Measurements from ENCODE around the gene PDLIM3. TPM values are rescaled to one million over a fixed set of nuclear protein-coding genes. Genes with fewer than 3 reads are reported as not detected.
"Not testable (repeated sequence)": the region's sequence is repeated elsewhere in the genome, so short reads cannot be mapped to it uniquely, and the experiment has no call there.

Gene PDLIM3
- total RNA-seq, 1 donor from 2014 or later = 36.2 TPM

GRCh38 chr4:185523862-185524261 lies 11.4 kb downstream of the PDLIM3 start:
- DNase-seq (ENCODE audit: extremely low read depth, low read depth, low spot score) = no peak

- no peak for DNase-seq (ENCODE audit: extremely low read depth, low read depth, low spot score)
Measured at GRCh38 chr4:185522451-185522850, 12.9 kb downstream of the PDLIM3 start.

- no peak for DNase-seq (ENCODE audit: extremely low read depth, low read depth, low spot score)
Measured at GRCh38 chr4:185520119-185520518, 15.2 kb downstream of the PDLIM3 start.

- no peak for DNase-seq (ENCODE audit: extremely low read depth, low read depth, low spot score)
Measured at GRCh38 chr4:185518494-185518893, 16.8 kb downstream of the PDLIM3 start.

DNA sequence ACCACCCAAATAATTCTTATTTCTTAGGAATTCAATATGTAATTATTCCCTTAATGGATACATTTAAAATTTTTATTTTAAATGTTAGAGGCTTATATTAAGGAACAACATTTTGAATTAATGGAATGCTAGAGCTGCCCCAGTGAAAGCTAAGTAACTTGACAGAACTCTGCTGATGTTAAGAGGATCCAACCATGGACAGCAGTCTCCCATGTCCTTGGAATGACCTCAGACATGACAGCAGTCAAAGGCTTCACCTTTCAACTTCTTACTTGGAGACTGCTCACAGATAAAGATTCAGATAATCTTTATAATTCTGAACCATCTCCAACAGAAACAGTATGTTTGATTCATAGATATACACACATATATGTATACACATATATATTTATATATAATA lies 17.2 kb downstream of the PDLIM3 start:
- no peak for DNase-seq (ENCODE audit: extremely low read depth, low read depth, low spot score)

DNA sequence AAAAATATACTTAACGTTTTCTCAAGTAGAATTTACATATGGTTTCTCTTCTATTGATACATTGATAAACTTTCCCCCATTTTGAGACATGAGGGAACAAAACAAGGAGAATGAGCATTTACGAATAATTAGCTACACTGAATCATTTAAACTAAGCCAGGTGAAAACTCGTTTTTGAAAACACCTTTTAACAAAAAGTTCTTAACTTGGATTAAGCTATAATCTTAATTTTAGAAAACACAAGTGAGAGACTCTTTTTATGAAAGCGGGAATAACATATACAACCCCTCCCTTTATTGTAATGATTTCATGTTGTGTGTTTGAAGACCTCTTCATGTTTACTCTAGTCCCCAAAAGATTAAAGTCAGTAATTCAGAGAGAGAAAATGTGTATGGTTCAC lies 20.1 kb downstream of the PDLIM3 start:
- DNase-seq (ENCODE audit: extremely low read depth, low read depth, low spot score) = no peak

GRCh38 chr4:185514182-185514697 lies 21.1 kb downstream of the PDLIM3 start:
- DNase-seq (ENCODE audit: extremely low read depth, low read depth, low spot score) = no peak

DNA sequence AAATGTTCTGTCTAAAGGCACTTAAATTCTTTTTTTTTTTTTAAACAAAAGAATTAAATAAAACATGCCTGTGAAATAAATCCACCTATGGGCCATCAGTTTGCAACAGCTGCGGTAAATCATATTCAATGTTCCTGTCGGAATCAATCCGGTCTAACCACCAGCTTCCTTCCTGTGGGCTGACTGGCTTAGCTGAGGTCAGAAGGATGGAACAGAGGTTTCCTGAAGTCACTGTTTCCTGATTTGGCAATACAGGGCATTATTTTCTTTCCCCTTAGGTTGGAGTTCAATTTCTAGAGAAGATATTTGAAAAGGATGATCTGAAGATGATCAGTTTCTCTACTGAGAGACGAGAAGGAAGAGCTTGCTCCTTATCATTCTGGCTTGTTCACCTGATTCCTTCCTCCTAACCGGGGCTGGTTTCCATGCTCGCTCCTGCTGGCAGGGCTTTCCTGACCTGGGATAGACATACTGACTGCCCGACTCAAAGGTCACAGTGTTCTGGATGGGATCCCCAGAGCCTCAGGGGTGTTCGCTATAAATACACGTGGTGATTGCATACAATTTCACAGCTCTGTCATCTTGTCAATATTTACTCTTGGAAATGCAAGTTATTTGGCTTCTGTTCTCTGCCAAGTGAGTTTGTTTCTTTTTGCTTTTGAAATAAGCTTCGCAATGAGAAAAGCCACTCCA lies 21.7 kb downstream of the PDLIM3 start:
- peak; percentile 93 for DNase-seq (ENCODE audit: extremely low read depth, low read depth, low spot score)

GRCh38 chr4:185512516-185512915 lies 22.8 kb downstream of the PDLIM3 start:
- DNase-seq (ENCODE audit: extremely low read depth, low read depth, low spot score) = no peak

DNA sequence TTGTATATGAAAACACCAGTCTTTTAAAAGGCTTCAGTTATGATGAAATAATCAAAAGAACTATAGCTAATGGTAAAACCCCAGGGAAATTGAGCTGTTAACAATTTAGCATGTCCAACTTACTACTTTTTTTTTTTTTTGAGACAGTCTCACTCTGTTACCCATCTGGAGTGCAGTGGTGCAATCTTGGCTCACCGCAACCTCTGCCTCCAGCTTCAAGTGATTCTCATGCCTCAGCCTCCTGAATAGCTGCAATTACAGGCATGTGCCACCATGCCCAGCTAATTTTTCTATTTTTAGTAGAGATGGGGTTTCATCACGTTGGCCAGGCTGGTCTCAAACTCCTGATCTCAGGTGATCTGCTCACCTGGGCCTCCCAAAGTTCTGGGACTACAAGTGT lies 24.1 kb downstream of the PDLIM3 start:
- DNase-seq (ENCODE audit: extremely low read depth, low read depth, low spot score) = not testable (repeated sequence)

DNA sequence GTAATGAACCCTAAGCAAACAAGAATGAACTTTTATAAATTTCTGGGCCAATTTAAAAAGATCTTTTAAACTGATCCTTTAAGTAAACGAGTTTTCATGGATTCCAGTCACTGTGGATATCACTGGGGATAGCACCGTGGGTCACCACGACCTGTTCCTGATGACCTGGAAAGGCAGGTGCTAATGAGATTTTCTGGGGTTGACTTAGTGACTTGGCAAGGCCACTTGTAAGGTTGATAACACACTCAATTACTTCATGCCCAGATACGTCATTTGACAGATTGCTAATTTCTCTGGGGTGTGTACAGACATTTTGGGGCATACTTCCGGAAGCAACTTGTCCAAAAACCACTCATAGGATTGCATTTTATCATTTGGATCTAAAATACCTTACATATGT lies 24.5 kb downstream of the PDLIM3 start:
- DNase-seq (ENCODE audit: extremely low read depth, low read depth, low spot score) = no peak

DNA sequence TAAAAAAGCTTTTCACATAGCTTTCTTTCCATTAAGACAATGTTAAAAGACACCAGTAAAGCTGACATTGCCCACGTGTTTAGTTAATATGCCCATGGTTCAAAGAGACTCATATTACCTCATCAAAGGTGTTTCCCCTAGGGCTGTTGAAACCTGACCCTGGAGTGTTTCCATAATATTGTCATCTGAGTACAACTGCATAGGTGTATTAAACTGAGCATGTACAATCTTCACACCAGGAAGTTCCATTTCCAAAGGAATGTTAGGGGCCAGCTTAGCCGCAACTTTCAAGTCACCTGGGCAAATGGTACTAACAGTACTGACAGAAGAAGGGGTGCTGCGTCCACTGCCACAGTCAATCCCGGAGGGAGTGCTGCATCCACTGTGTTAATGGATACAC lies 27.1 kb downstream of the PDLIM3 start:
- DNase-seq (ENCODE audit: extremely low read depth, low read depth, low spot score) = no peak

- no peak for DNase-seq (ENCODE audit: extremely low read depth, low read depth, low spot score)
Measured at GRCh38 chr4:185506422-185506821, 28.9 kb downstream of the PDLIM3 start.

- DNase-seq (ENCODE audit: extremely low read depth, low read depth, low spot score) = no peak
Measured at GRCh38 chr4:185504098-185505047, 30.9 kb downstream of the PDLIM3 start.

DNA sequence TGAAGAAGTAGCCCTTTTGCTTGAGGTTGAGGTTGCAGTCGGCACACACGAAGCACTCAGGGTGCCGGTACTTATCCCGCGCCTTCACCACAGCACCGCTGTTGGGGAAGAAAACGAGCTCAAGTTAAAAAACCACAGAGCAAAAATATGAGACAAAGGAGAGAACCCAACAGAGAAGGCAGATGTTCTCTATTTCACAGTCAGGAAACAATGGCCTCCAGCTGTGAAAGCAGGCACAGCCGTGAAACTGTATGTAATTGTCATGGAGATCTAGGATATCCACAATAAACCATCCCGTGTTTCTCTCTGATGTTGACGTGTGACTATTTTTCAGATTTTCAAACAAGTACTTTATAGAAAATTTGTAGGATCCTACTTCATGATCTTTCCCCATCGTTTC lies 32.9 kb downstream of the PDLIM3 start:
- DNase-seq (ENCODE audit: extremely low read depth, low read depth, low spot score) = no peak

GRCh38 chr4:185500576-185500975 lies 34.7 kb downstream of the PDLIM3 start:
- no peak for DNase-seq (ENCODE audit: extremely low read depth, low read depth, low spot score)

GRCh38 chr4:185500035-185500434 lies 35.3 kb downstream of the PDLIM3 start:
- DNase-seq (ENCODE audit: extremely low read depth, low read depth, low spot score) = no peak

- no peak for DNase-seq (ENCODE audit: extremely low read depth, low read depth, low spot score)
Measured at GRCh38 chr4:185488650-185489049, 46.7 kb downstream of the PDLIM3 start.

DNA sequence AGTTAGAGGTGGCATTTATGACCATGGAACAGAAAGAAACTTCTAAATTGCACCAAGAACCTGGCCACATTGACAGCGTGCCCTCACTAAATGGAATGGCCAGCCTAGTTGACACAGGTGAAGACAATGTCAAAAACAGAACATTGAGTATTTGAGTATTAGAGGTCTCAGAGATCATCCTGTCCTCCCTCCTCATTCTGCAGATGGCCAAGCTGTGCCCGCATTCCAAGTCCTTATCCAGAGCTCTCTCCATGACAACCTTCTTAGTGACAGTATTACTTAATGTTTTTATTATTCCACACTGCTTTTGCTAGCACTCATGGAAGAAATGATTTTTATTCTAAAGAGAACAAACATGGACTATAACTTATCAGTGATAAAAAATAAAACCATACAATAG lies 53.9 kb downstream of the PDLIM3 start:
- DNase-seq (ENCODE audit: extremely low read depth, low read depth, low spot score) = no peak

DNA sequence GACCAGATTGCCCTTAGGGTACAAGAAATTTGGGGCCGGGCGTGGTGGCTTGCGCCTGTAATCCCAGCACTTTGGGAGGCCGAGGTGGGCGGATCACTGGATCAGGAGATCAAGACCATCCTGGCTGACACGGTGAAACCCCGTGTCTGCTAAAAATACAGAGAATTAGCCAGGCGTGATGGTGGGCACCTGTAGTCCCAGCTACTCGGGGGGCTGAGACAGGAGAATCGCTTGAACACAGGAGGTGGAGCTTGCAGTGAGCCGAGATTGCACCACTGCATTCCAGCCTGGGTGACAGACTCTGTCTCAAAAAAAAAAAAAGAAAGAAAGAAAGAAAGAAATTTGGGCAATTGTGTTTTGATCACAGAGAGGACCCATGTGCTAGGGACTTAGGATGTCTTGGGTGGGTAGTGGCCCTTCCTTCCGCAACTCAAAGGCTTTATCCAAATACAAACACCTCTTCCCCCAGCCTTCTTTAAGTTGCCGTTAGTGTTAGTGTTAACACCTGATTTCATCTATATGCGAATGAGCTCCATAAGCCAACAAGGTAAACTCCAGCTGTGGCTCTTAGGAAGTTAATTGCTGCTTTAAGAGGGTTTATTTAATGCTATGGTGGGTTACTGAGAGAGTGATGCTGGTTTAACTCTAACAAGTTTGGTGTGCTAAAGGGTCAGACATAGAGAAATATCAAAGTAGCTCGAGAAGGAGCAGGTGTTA lies 55.1 kb downstream of the PDLIM3 start:
- DNase-seq (ENCODE audit: extremely low read depth, low read depth, low spot score) = no peak

GRCh38 chr4:185479507-185479971 lies 55.8 kb downstream of the PDLIM3 start:
- DNase-seq (ENCODE audit: extremely low read depth, low read depth, low spot score) = no peak
